GM18502 (cell line): ENCODE measurements around the gene PRSS57.
"Not testable (repeated sequence)": the region's sequence is repeated elsewhere in the genome, so short reads cannot be mapped to it uniquely, and the experiment has no call there.

Source experiments
- ATAC-seq: cut with Tn5 transposase; IDR thresholded peaks from one replicate; pipeline ENCODE4 v1.9.1; 2021; ENCODE audit warnings: mild to moderate bottlenecking; ENCODE audit not compliant: unreplicated experiment, poor library complexity

Gene PRSS57

DNA sequence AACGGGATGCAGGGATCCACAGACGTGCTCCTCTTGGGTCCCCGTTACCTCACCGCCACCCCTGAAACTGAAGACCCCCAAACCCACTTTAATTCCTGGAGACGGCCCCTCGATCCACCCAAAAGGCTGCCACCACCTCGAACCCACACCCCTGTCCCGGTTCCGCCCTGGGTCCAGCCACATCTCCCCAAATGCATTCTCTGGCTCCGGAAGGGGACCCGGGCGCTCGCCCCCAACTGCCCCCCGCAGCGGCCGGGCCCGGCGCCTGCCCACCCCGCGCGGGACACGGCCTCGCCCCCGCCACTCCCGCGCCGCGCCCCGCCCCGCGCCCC lies 19.3 kb downstream of the PRSS57 start:
- no peak for ATAC-seq

GRCh38 chr19:674282-675151 lies 20.7 kb downstream of the PRSS57 start:
- ATAC-seq: no peak

- no peak for ATAC-seq
Measured at GRCh38 chr19:670609-671075, 24.6 kb downstream of the PRSS57 start.

DNA sequence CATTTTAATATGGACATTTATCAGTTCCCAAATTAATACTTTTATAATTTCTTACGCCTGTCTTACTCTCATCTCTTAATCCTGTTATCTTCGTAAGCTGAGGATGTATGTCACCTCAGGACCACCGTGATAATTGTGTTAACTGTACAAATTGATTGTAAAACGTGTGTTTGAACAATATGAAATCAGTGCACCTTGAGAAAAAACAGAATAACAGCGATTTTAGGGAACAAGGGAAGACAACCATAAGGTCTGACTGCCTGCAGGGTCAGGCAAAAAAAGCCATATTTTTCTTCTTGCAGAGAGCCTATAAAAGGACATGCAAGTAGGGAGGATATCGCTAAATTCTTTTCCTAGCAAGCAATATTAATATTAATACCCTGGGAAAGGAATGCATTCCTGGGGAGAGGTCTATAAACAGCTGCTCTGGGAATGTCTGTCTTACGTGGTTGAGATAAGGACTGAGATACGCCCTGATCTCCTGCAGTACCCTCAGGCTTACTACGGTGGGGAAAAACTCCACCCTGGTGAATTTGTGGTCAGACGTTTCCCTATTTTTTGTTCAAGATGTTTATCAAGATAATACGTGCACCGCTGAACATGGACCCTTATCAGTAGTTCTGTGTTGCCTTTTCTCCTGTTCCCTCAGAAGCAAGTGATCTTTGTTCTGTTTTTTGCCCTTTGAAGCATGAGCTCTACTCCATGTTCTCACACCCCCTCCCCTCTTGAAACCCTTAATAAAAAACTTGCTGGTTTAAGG lies 26.4 kb downstream of the PRSS57 start:
- ATAC-seq: not testable (repeated sequence)

DNA sequence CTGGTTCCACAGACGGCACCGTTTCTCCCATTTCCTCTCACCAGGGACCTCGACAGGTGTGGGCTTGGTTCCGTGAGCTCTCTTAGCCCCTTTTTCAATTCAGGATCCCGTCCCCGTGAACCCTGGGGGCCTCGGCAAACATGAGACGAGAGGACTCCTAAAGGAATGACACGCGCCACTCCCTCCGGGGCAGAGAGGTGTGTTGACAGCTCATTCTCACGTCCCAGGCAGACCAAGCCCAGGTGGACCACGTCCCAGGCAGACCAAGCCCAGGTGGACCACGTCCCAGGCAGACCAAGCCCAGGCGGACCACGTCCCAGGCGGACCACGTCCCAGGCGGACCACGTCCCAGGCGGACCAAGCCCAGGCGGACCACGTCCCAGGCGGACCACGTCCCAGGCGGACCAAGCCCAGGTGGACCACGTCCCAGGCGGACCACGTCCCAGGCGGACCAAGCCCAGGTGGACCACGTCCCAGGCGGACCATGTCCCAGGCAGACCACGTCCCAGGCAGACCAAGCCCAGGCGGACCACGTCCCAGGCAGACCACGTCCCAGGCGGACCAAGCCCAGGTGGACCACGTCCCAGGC lies 28.2 kb downstream of the PRSS57 start:
- ATAC-seq: not testable (repeated sequence)

GRCh38 chr19:664913-665443 lies 30.3 kb downstream of the PRSS57 start:
- ATAC-seq: no peak

GRCh38 chr19:663682-664117 lies 31.6 kb downstream of the PRSS57 start:
- ATAC-seq: no peak

DNA sequence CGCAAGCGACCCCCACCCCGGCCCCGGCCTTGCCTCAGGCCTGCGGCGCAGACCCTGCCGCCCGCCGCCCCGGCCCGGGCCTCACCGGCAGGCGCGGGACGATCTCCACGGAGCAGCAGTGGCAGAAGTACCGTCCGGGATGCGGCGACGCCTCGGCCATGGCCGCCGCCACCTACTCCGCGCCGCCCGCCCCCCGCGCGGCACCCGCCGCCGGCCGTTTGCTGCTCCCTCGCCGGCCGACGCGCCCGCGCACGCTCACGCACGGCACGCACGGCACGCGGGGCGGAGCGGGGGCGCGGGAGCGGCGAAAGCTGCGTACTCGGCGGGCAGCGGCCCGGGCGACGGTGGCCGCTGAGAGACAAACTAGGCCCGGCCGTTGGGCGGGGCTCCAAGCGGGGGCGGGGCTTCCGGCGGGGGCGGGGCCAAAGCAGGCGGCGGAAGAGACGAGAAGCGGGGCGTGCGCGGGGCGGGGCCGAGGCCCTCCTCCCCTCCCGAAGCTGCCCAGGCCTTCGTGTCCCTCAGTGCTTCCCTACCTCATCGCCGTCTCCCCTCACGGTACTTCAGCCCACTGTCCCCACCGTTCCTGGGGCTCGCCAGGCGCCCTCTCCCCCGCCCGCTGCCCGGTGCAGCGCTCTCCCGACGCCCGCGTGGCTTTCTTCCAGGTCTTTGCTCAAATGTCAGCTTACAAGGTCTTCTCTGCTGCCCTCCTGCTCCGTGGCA lies 32.1 kb downstream of the PRSS57 start, which contains the start of gene RNF126:
Gene RNF126, minus strand, starts transcription at position 253 of the 720 bp plus-strand sequence. Its CDS starts 93 bp downstream, at position 160.
- peak; percentile 58 for ATAC-seq

- ATAC-seq: peak; percentile 28
Measured at GRCh38 chr19:662207-662961, 32.9 kb downstream of the PRSS57 start.

- ATAC-seq: no peak
Measured at GRCh38 chr19:661427-662196, 33.6 kb downstream of the PRSS57 start.

DNA sequence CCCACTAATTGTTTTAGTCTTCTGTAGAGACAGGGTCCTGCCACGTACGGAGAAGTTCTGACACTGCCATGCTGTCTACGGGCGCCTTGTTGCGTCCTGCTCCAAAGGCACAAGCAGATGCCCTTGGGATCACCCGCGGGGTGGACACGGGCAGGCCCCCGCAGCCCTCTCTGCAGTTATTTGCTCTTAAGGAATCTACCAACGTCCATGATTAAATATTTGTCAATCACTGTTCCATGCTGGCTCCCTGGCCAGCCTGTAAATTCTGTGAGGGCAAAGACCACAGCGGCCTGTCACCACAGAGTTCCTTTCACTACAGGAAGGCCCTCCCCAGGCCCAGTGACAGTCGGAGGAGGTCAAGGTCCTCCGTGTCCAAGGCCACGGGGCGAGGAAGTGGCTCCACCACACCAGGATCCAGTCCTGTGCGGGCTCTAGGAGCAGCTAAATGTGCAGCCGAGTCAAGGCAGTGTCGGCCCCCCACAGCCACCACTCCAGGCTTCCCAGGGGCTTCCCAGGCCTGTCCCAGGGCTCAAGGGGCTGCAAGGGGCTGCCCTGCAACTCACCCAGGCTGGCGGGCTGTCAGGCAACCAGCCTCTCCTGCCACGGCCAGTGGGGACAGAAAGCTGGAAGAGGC lies 34.3 kb downstream of the PRSS57 start:
- no peak for ATAC-seq

DNA sequence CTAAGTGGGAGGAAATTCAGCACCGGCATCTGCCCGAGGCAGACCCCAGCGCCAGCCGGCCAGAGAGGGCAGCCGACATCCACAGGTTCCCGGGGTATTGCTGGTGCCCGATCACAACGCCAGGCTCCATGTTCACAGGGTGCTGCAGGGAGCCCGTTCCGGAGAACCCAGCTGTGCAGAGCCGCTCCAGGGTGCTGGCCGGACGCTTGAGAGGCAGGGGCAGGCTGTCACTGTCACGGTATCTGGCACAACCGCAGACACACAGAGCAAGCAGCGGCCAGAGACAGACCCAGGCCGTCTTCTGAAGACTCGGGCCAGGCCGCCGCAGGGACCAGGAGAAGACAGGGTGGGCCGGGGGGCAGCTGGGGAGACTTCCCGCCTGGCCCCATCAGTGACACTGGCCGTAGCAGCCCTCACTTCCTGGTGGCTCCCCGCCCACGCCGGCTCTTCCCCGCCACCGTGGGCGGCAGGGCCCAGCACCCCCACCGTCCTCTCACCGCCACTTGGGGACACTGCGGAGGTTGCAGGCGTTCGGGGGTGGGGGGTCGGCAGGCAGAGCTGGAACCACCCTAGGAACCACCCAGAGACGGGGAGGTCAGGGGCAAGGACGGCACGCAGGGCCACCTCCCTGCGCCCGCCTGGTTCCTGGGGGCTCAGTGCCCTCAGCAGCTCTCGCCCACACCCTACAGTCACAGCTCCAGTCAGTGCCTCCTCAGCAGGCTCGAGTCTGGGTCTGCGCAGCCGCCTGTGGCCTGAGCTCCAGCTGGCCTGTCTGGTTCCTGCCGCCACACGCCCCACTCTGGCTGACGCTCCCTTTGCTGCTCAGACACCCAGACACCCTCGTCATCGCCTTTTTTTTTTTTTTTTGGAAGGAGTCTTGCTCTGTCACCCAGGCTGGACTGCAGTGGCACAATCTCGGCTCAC lies 36.1 kb downstream of the PRSS57 start:
- no peak for ATAC-seq

DNA sequence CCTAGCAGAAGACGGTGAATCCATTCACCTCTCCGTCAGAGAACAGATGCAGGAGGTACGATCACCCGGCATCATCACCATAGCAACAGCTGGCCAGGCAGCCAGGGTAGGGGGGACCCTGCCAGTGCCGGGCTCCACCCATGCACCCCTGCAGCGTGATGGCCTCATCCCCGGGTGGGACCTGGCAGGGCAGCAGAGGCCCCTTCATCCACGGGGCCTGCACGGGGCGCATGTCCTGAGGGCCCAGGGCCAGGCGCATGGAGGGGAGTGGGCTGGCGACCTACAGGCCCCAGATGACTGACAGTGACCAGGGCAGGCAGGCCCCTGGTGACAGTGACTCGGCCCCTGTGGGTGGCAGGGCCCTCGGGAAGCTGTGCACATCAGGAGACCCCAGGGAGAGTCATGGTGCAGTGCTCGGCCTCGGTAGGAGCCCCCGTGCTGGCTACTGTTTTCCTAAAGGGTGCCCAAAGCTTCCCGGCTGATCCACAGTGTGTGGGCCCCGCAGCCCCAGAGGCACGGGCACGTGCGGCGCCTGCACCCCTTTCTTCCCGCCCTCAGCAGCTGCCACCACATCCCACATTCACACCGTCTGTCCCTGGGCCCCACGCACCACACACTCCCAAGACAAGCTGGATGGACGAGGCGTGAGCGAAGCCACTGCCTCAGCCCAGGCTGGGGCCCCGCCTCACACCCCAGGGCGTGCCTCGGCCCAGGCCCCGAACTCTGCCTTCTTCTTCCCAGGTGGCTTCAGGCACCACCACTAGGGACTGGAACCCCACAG lies 37.0 kb downstream of the PRSS57 start:
- ATAC-seq: no peak

- ATAC-seq: no peak
Measured at GRCh38 chr19:657611-658010, 37.6 kb downstream of the PRSS57 start.

- no peak for ATAC-seq
Measured at GRCh38 chr19:656751-657559, 38.3 kb downstream of the PRSS57 start.

DNA sequence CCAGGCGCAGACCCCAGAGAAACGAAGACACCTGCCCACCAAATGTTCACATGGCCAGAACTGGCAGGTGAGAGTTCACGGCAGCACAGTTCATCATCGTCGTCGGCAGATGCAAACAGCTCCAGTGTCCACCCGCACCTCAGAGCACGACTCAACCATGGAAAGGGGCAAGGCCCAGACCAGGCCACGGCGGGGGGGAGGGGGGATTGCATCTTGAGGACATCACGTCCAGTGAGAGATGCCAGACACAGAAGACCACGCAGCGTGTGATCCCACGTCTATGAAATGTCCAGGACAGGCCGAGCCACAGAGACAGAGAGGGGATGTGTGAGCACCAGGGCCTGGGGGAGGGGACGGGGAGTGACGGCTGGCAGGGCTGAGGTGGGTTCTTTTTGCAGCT lies 39.6 kb downstream of the PRSS57 start:
- ATAC-seq: no peak
